Neuronal stem cell (in vitro differentiated cells): ENCODE results near the gene UTY.

Source experiments
- DNase-seq: peaks from one replicate; pipeline ENCODE4 v3.0.0-alpha.2; 2013; ENCODE audit warnings: low spot score
- H2AFZ ChIP-seq: one replicate; pipeline ENCODE4 v1.6.1; 2013; ENCODE audit warnings: mild to moderate bottlenecking, low read length, inconsistent platforms
- H2AK5ac ChIP-seq: 2 replicates; pipeline ENCODE4 v1.6.1; 2013; ENCODE audit warnings: low read depth, mild to moderate bottlenecking, inconsistent platforms, low read length, moderate library complexity, mixed read lengths
- H2BK120ac ChIP-seq: 2 replicates; pipeline ENCODE4 v1.6.1; 2013; ENCODE audit warnings: low read depth, mild to moderate bottlenecking, inconsistent platforms, low read length, moderate library complexity, mixed read lengths
- H2BK12ac ChIP-seq: one replicate; pipeline ENCODE4 v1.6.1; 2013; ENCODE audit warnings: low read length, inconsistent platforms
- H2BK15ac ChIP-seq: 2 replicates; pipeline ENCODE4 v1.6.1; 2013; ENCODE audit warnings: mild to moderate bottlenecking, low read length, inconsistent platforms, mixed read lengths
- H2BK5ac ChIP-seq: one replicate; pipeline ENCODE4 v1.6.1; 2013; ENCODE audit warnings: inconsistent platforms, mild to moderate bottlenecking, low read length, moderate library complexity
- H3K14ac ChIP-seq: one replicate; pipeline ENCODE4 v1.6.1; 2013; ENCODE audit warnings: low read length, inconsistent platforms
- H3K18ac ChIP-seq: 2 replicates; pipeline ENCODE4 v1.6.1; 2013; ENCODE audit warnings: low read length, inconsistent platforms
- H3K23ac ChIP-seq: 2 replicates; pipeline ENCODE4 v1.6.1; 2013; ENCODE audit warnings: low read depth, mild to moderate bottlenecking, mixed read lengths, low read length, inconsistent platforms; ENCODE audit not compliant: poor library complexity
- H3K27ac ChIP-seq: replicated peaks from 3 replicates; pipeline ENCODE4 v1.5.1; 2013; ENCODE audit warnings: low read length, inconsistent platforms
- H3K27me3 ChIP-seq, 3 experiments: 2 replicates each; pipeline ENCODE4 v1.6.1; 2013; ENCODE audit warnings: low read length in 3 of 3, mild to moderate bottlenecking in 2 of 3, inconsistent platforms in 1 of 3, low read depth in 1 of 3, mixed read lengths in 1 of 3, moderate library complexity in 1 of 3; ENCODE audit not compliant: control insufficient read depth in 3 of 3, insufficient read depth in 3 of 3
- H3K36me3 ChIP-seq, 2 donors: replicated peaks in 1 of 2; 2 replicates each; pipeline ENCODE4 v1.6.1; 2013; ENCODE audit warnings: low read length in 2 of 2; ENCODE audit not compliant: control insufficient read depth in 2 of 2, insufficient read depth in 2 of 2
- H3K4ac ChIP-seq: 2 replicates; pipeline ENCODE4 v1.6.1; 2013; ENCODE audit warnings: inconsistent platforms, mild to moderate bottlenecking, low read length, moderate library complexity
- H3K4me1 ChIP-seq, 2 donors: 1 replicate in 1 of 2; 2 replicates in 1 of 2; pipeline ENCODE4 v1.6.1; 2013; ENCODE audit warnings: low read length in 2 of 2, low read depth in 1 of 2; ENCODE audit not compliant: control insufficient read depth in 2 of 2, insufficient read depth in 1 of 2
- H3K4me2 ChIP-seq: one replicate; pipeline ENCODE4 v1.6.1; 2013; ENCODE audit warnings: mild to moderate bottlenecking, low read length, inconsistent platforms; ENCODE audit not compliant: insufficient read depth, poor library complexity, severe bottlenecking
- H3K4me3 ChIP-seq, 2 donors: 2 replicates each; pipeline ENCODE4 v1.5.1; 2013; ENCODE audit warnings: low read length in 2 of 2, mild to moderate bottlenecking in 2 of 2, inconsistent platforms in 1 of 2, moderate library complexity in 1 of 2
- H3K79me1 ChIP-seq: one replicate; pipeline ENCODE4 v1.6.1; 2013; ENCODE audit warnings: low read depth, mild to moderate bottlenecking, inconsistent platforms, low read length, moderate library complexity
- H3K9ac ChIP-seq: one replicate; pipeline ENCODE4 v1.6.1; 2013; ENCODE audit warnings: mild to moderate bottlenecking, low read depth, low read length, inconsistent platforms; ENCODE audit not compliant: poor library complexity
- H3K9me3 ChIP-seq, 2 donors: replicated peaks in 1 of 2; 2 replicates each; pipeline versions ENCODE3 to v1.6.1; 2013; ENCODE audit warnings: low read length in 2 of 2, mild to moderate bottlenecking in 2 of 2, inconsistent platforms in 1 of 2, low read depth in 1 of 2, mixed read lengths in 1 of 2, moderate library complexity in 1 of 2; ENCODE audit not compliant: control insufficient read depth in 2 of 2, insufficient read depth in 1 of 2
- H4K8ac ChIP-seq: one replicate; pipeline ENCODE4 v1.6.1; 2013; ENCODE audit warnings: low read depth, mild to moderate bottlenecking, inconsistent platforms, low read length, moderate library complexity
- H4K91ac ChIP-seq: one replicate; pipeline ENCODE4 v1.6.1; 2013; ENCODE audit warnings: low read length, low read depth, mild to moderate bottlenecking, inconsistent platforms; ENCODE audit not compliant: poor library complexity
- WGBS, 2 donors: extraction: QIAGEN DNeasy Blood & Tissue Kit; methylation state at CpG; one replicate each; pipeline ENCODE4 v1.1.7; 2013; ENCODE audit warnings: missing lambda C conversion rate in 2 of 2, mixed read lengths in 1 of 2; ENCODE audit not compliant: insufficient read length in 2 of 2, insufficient replicate concordance in 1 of 2; ENCODE audit errors: extremely low coverage in 2 of 2; 5-methylcytosine and 5-hydroxymethylcytosine counted together

The UTY gene

DNA sequence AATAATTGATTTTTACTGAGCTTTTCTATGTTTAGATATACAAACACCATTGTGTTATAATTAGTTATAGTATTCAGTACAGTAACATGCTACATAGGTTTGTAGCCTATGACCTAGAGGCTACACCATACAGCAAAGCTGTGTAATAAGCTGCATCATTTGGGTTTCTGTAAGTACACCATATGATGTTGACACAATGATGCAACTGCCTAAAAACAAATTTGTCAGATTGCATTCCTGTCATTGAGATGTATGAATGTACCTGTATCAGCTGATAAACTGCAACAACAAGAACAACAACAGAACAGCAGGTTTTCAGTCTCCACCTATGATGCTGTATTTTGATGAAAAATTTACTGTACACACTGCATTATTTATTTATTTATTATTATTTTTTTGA, 64.3 kb downstream of the UTY start:
- Histone ChIP-seq H2BK15ac (no peak overlapping the region), H3K4me1 (no peaks in the 10 kb centered on the region), H3K79me1 (no peaks in the 10 kb centered on the region), H4K8ac (no peak overlapping the region), H3K4me3 (no peak overlapping the region), H2BK12ac (no peak overlapping the region), H3K9me3 (no peaks in the 10 kb centered on the region), H3K36me3 (no peaks in the 10 kb centered on the region), H4K91ac (no peak overlapping the region), H2AFZ (no peak overlapping the region), H3K4ac (no peak overlapping the region), H3K14ac (no peak overlapping the region), H3K27me3 (no peaks in the 10 kb centered on the region), H2BK120ac (no peak overlapping the region), H3K9ac (no peak overlapping the region), H3K27ac (no peak overlapping the region), H3K4me2 (no peak overlapping the region), H2BK5ac (no peak overlapping the region), H3K18ac (no peak overlapping the region), H3K23ac (no peak overlapping the region), H2AK5ac (no peak overlapping the region)
- no peak for DNase-seq

DNA sequence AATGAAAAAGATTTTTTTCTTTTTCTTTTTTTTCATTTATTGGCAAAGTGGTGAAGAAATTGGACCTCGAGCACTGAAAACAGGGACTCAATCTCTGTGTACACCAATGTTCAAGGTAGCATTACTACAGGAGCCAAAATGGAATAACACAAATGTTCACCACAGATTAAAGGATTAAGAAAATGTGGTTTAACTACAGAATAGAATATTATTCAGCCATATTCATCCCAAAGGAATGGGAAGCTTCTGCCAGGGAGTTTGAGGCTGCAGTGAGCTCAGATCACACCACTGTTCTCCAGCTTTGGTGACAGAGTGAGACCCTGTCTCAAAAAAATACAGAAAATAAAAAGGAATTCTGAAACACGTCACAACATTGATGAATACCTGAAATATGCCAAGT, 81.0 kb downstream of the UTY start:
- no peaks in the 10 kb centered on the region for H3K4me1 ChIP-seq

DNA sequence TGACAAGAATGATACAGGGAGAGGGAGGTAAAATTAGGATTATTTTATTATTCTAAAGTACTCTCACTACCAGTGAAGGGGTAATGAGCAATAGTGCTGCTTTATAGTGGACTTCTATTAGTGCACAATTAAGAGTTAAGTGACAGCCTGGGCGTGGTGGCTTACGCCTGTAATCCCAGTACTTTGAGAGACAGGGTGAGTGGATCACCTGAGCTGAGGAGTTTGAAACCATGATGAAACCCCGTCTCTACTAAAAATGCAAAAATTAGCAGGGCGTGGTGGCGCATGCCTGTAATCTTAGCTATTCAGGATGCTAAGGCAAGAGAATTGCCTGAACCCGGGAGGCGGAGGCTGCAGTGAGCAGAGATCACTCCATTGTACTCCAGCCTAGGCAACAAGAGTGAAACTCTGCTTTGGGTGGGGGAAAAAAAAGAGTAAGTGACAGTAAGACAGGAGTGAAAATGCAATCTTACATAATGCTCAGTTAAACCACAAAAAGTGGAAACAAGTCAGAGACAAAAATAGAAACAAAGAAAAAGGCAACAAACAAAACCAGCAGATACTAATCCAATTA, 98.6 kb downstream of the UTY start:
- no peak for DNase-seq
- Histone ChIP-seq H2AK5ac (no peak overlapping the region), H3K14ac (no peak overlapping the region), H3K36me3 (no peaks in the 10 kb centered on the region), H3K27me3 (no peaks in the 10 kb centered on the region), H3K4me1 (no peaks in the 10 kb centered on the region), H2BK5ac (no peak overlapping the region), H4K8ac (no peak overlapping the region), H3K4me3 (no peak overlapping the region), H2AFZ (no peak overlapping the region), H2BK15ac (no peak overlapping the region), H3K27ac (no peak overlapping the region), H4K91ac (no peak overlapping the region), H3K23ac (no peak overlapping the region), H3K9me3 (no peaks in the 10 kb centered on the region), H3K18ac (no peak overlapping the region), H3K4ac (no peak overlapping the region), H3K79me1 (no peaks in the 10 kb centered on the region), H3K4me2 (no peak overlapping the region), H2BK12ac (no peak overlapping the region), H3K9ac (no peak overlapping the region), H2BK120ac (no peak overlapping the region)
- WGBS, 2 donors: no CpG with 5 or more reads among the region's 7 CpGs

More for the DNA sequence above, 81.0 kb downstream of the UTY start:
- H3K36me3 ChIP-seq: no peaks in the 10 kb centered on the region
- no peak overlapping the region for H4K8ac ChIP-seq
- no peak overlapping the region for H4K91ac ChIP-seq
- no peak overlapping the region for H2BK5ac ChIP-seq
- H3K9me3 ChIP-seq: no peaks in the 10 kb centered on the region
- no peak overlapping the region for H3K23ac ChIP-seq
- no peak overlapping the region for H3K14ac ChIP-seq
- no peak overlapping the region for H2BK12ac ChIP-seq
- no peak overlapping the region for H2AFZ ChIP-seq
- H3K27ac ChIP-seq: no peak overlapping the region
- H3K4ac ChIP-seq: no peak overlapping the region
- H3K9ac ChIP-seq: no peak overlapping the region
- DNase-seq: no peak
- H3K79me1 ChIP-seq: no peaks in the 10 kb centered on the region
- H3K4me2 ChIP-seq: no peak overlapping the region
- no peak overlapping the region for H2BK120ac ChIP-seq
- H2AK5ac ChIP-seq: no peak overlapping the region
- H2BK15ac ChIP-seq: no peak overlapping the region
- H3K18ac ChIP-seq: no peak overlapping the region
- H3K27me3 ChIP-seq: no peaks in the 10 kb centered on the region
- WGBS, 2 donors: no CpG with 5 or more reads among the region's 2 CpGs
- H3K4me3 ChIP-seq: no peak overlapping the region

DNA sequence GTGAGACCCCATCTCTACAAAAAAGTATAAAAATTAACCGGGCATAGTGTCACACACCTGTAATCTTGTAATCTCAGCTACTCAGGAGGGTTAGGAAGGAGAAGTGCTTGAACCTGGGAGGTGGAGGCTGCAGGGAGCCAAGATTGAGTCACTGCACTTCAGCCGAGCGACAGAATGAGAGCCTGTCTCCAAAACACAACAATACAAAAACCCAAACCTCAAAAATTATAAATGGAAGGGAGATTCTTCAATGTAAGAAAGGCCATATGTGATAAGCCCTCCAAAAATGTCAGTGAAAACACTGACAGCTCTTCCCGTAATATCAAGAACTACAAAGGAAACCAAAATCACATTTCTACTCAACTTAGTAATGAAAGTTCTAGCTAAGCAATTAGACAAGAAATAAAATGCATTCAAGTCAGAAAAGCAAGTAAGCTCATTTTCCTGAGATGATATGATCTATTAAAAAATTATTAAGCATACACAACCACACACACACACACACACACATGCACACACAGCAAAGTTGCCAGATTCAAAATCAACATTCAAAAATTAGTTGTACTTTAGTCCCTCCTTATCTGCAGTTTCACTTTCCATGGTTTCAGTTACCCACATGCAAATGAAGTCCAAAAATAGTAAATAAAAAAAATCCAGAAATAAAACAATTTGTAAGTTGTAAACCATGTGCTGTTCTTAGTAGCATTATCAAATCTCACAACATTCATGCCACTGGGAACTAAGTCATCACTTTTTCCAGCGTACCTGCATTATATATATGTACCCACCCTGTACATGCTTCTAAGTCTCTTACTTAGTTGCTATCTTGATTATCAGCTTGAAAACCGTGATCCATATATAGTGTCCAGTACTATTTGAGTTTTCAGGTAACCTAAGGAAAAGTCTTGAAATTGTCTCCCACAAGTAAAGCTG, 108.7 kb downstream of the UTY start:
- no peak overlapping the region for H4K8ac ChIP-seq
- no peak overlapping the region for H3K18ac ChIP-seq
- no peak for DNase-seq
- no peaks in the 10 kb centered on the region for H3K27me3 ChIP-seq
- H2BK12ac ChIP-seq: no peak overlapping the region
- H2AFZ ChIP-seq: no peak overlapping the region
- no peak overlapping the region for H3K4ac ChIP-seq
- no peak overlapping the region for H2BK15ac ChIP-seq
- no peak overlapping the region for H2BK5ac ChIP-seq
- no peak overlapping the region for H2AK5ac ChIP-seq
- no peaks in the 10 kb centered on the region for H3K4me1 ChIP-seq
- H3K4me3 ChIP-seq: no peak overlapping the region
- WGBS, 2 donors: no CpG with 5 or more reads among the region's 6 CpGs
- no peak overlapping the region for H4K91ac ChIP-seq
- no peak overlapping the region for H3K4me2 ChIP-seq
- no peaks in the 10 kb centered on the region for H3K36me3 ChIP-seq
- H3K9me3 ChIP-seq: no peaks in the 10 kb centered on the region
- H3K9ac ChIP-seq: no peak overlapping the region
- H3K23ac ChIP-seq: no peak overlapping the region
- H3K79me1 ChIP-seq: no peaks in the 10 kb centered on the region
- no peak overlapping the region for H3K27ac ChIP-seq
- no peak overlapping the region for H3K14ac ChIP-seq
- H2BK120ac ChIP-seq: no peak overlapping the region
